SK-N-MC (cell line): ENCODE data around the gene PRM1.

ENCODE experiments used
- EZH2 ChIP-seq: fragments of 200-600 bp; sonication (generic); IDR thresholded peaks from one replicate; pipeline ENCODE4 v1.6.1; 2017; ENCODE audit warnings: antibody characterized with exemption
- POLR2AphosphoS5 ChIP-seq: IDR thresholded peaks from 2 replicates; pipeline ENCODE4 v1.6.1; 2012; ENCODE audit warnings: mild to moderate bottlenecking, low read depth, low read length, borderline replicate concordance

DNA sequence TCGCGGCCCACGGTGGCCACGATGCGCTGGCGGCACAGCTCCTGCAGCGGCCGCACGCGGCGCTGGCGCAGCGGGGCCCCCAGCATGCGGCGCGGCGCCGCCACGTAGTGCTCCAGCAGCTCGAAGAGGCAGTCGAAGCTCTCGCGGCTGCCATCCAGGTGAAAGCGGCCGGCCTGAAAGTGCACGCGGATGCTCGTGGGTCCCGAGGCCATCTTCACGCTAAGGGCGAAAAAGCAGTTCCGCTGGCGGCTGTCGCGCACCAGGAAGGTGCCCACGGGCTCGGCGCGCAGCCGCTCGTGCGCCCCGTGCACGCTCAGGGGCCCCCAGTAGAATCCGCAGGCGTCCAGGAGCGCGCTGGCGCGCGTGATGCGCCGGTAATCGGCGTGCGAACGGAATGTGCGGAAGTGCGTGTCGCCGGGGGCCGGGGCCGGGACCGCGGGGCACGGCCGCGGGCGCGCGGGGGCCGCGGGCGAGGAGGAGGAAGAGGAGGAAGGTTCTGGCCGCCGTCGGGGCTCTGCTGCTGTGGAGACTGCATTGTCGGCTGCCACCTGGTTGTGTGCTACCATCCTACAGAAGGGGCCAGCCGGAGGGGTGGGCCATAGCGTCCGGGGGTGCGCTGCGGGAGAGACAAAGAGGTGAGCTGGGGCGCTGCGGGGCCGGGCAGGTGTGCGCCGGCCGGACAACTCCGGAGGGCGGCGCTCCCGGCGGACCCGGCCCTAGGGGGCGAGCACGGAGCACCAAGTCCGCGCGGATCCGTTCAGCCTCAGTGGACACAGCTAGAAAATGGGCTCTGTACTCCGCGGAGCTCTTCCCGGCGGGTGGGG, 26.0 kb downstream of the PRM1 start:
- no peak for TF ChIP-seq POLR2AphosphoS5
- peak; percentile 39 for TF ChIP-seq EZH2
